Measurements from ENCODE around the gene FANCF.

Gene FANCF

GRCh38 chr11:22626573-22627239 lies 1.1 kb upstream of the FANCF start:
- no peak for DNase-seq (ENCODE audit: low read depth)

- peak; percentile 31 for DNase-seq (ENCODE audit: low read depth)
Measured at GRCh38 chr11:22624742-22625447, 728 bp downstream of the FANCF start.

GRCh38 chr11:22617868-22618267 lies 7.8 kb downstream of the FANCF start:
- no peak for DNase-seq (ENCODE audit: low read depth)

GRCh38 chr11:22603933-22604332 lies 21.7 kb downstream of the FANCF start:
- no peak for DNase-seq (ENCODE audit: low read depth)

GRCh38 chr11:22602504-22602903 lies 23.1 kb downstream of the FANCF start:
- DNase-seq (ENCODE audit: low read depth), result no peak

- no peak for DNase-seq (ENCODE audit: low read depth)
Measured at GRCh38 chr11:22599458-22599857, 26.2 kb downstream of the FANCF start.

GRCh38 chr11:22597062-22597461 lies 28.6 kb downstream of the FANCF start:
- no peak for DNase-seq (ENCODE audit: low read depth)

- DNase-seq (ENCODE audit: low read depth), result no peak
Measured at GRCh38 chr11:22584976-22585375, 40.6 kb downstream of the FANCF start.

- no peak for DNase-seq (ENCODE audit: low read depth)
Measured at GRCh38 chr11:22583963-22584492, 41.6 kb downstream of the FANCF start.

- no peak for DNase-seq (ENCODE audit: low read depth)
Measured at GRCh38 chr11:22582151-22582410, 43.5 kb downstream of the FANCF start.

GRCh38 chr11:22581354-22582150 lies 44.1 kb downstream of the FANCF start:
- DNase-seq (ENCODE audit: low read depth), result no peak

- DNase-seq (ENCODE audit: low read depth), result no peak
Measured at GRCh38 chr11:22577854-22578253, 47.8 kb downstream of the FANCF start.
